ENCODE measurements around the gene TSC22D3.

TSC22D3 gene

DNA sequence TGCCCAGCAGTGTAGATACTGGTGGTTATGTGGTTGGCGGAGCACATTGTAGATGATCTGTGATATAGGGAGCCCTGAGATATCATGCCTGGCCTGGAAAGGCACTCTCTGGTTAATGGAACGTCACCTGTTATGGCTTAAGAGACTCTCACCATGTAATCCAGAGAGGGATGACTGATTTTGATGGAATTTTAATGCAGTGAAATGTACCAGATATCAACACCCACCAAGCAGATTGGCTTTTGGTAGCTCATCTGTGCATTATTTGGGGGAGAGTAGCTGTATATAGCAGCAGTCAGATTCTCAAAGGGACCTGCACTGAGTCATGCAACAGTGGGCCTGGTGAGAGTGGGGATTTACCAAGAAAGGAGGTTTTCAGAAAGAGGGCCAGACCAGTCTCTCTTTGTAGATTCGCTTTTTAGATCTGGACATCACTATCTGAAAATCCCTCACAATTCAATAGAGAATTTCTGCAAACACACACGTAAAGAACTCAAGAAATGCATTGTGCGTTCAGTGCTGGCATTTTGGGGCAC is 17.3 kb downstream of the TSC22D3 start:
- DNase-seq = no peak

DNA sequence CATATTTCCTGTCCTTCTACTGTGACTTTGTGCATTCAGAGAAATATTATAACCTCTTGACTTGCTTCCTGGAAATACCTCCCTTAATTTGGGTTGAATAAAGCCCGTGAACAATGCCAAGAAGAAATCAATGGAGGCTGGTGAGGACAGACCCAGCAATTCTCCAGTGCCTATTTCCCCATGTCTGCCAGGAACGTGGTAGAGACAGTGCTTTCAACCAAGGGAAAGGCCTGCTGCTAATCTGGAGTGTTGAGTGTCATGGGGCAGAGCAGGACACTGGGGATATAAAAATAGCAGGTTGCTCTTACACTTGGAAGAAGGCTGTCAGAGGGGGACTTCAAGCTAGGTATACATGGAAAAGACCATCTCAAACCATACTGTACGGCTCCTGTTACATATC is 19.9 kb downstream of the TSC22D3 start:
- no peak for DNase-seq

DNA sequence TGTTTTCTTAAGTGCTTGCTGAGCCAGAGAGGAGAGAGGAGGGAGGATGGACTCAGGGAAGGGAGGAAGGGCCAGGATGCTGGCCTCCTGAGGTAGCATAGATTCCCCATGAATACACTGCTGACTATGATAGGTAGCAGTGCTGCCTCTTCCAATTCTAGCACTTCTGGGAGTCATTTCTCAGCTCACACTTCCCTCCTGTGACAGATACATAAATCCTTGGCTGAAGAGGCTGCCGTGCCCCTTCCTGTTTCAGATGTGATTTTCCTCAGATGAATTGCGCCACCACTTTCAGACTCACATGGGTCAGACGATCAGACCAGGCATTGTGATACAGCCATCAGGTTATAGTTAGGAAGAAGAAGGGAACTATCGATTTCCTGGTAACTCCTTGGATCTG is 22.4 kb downstream of the TSC22D3 start:
- no peak for DNase-seq

DNA sequence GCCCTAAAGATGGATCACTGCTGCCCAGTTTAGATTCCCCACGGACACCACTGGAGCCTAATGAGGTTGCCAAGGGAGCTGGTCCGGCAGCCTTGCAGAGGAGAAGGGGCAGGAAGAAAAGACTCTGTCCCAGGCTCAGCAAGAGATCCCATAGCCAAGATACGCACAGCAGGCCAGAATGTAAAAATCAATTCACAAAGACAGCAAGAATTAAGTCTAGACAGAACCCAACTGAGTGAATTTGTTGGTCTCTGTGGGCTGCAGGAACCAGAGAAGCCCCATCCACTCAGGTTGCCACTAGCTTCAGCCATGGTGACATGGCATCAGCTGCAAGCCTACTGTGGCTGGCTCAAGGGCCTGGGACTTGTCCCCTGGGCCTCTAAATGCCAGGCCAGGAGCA is 22.9 kb downstream of the TSC22D3 start:
- DNase-seq = no peak

DNA sequence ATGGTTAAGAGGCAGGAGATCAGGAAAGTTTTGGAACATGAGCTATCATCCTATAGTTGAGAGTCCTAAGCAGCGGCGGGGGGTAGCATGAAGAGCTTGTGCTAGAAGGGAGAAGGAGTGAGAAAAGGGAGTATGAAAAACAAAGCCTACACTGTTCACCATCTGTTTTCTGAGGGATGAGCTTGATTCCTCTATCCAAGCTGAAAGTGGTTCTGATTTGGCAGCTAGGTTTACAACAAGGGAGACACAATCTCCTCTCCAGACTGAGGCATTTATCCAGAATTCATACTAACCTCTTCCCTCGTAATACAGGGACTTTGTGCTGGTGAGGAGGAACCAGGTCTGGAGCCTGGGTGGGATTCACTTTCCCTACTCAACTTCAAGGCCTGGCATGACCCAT is 23.5 kb downstream of the TSC22D3 start:
- no peak for DNase-seq

DNA sequence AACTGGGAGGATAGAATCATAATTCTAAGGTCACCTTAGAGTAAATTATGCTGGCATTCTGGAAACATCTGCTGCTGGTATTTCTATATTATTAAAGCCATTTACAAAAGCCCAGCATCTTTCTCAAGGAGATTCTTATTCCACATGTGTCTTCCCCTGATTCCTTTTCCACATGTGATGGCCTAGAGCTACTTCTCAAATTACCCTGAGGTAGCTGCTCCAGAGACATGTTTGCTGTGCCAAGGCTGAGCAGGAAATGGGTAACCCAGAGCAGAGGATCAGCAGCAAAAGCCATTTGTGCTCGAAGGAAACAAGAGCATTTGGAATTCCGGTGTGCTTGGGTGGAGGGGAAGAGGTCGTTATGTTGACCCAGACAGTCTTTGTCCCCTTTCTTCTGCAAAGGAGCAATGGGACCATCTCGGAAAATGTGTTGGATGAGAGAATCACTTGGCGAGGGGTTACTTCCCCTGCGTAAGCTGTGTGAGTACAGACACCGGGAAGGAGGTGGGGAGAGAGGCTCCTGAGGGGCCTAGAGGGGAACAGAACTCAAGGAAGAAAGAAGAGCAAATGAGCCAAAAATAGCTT is 24.6 kb downstream of the TSC22D3 start:
- no peak for DNase-seq

DNA sequence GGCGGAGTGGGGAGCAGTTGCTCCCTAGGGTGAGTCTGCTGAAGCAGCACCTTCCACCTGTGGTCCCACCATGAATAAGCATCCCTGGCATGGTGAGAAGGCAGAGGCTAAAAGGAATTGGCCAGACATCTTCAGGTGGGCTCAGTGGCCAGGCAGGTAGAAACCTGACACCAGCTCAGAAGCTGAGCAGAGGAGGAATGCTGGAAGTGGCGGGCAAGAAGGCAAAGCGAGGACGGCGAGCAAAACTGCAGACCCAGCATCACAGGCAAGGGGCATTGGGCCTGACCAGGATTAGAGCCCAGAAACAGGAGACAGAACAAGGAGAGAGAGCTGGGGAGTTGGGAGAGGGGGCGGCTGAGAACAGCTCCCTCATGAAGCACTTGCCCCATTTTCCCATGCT is 25.3 kb downstream of the TSC22D3 start:
- no peak for DNase-seq

DNA sequence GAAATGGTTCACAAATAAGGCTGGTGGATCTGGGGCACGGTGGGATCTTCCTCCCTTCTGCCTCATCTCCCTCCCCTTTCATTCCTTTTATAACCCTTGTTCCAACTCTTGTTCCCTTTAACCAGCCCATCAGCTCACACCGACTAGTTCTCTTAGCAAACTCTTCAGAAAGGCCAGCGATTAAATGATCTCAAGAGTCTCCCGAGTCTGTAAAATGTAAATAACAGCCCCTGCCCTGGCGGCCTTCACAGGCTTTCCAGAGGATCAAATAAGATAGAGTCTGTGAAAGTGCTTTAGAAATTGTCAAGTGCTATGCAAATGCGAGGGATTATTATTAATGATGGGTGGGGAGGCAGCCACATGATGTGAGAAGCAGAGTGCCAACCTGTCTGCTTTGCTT is 27.1 kb downstream of the TSC22D3 start:
- no peak for DNase-seq

DNA sequence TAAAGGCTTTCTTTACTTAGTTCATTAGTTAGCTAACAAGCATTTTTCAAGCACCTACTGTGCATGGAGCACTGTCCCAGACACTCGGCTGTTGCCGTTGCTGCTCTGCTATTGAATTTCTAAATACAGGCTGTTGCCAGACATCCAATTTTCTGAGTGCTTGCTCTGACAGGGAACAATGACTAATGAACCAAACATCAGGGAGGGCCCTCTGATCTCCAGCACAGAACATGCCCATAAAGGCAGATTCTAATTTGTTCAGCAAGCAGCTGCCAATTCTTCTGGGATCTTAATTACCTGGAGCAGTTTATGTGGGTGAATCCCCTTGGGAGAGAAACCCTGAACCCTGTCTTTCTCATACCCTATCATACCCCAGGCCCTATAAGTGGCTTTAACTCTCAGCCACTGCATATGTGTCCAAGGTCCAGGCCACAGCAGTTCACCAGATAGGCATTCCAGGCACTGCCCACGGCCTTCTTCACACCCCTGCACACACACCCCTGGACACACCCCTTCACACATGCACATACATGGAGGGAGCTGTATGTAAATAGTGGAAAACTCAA is 27.9 kb downstream of the TSC22D3 start:
- DNase-seq = no peak

DNA sequence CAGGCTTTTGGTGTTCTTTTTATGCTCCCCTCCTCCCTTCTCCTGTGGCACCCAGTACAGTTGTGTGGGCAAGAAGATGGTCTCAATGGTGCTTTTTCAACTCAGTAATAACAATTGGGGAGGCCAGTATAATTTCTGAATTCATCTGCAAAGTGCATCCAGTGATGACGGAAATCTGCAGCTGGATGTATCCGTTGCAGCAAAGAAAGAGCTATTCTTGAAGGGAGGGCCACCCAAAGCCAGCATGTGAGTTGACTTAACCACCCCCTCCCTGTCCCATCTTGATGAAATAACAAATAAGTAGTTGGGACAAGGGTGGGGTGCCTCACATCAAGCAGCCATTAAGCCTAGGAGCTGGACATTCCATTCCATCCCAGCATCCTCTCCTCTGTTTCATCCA is 30.7 kb downstream of the TSC22D3 start:
- no peak for DNase-seq

DNA sequence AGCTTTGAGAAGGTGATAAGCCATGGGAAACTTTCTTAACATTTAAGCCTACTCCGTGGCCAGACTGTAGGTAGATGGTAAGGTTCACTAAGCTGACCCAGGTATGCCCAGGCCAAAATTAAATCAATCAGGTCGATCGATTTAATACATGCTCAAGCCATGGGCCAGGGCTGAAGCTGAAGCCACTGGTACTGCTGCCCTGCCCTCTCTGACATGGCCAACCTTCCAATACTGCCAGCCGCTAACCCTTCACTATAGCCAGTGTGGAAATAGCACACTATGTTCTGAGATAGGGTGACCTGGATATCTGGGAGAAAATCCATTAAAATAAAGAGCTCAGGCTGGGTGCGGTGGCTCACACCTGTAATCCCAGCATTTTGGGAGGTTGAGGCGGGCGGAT is 31.6 kb downstream of the TSC22D3 start:
- DNase-seq = no peak

DNA sequence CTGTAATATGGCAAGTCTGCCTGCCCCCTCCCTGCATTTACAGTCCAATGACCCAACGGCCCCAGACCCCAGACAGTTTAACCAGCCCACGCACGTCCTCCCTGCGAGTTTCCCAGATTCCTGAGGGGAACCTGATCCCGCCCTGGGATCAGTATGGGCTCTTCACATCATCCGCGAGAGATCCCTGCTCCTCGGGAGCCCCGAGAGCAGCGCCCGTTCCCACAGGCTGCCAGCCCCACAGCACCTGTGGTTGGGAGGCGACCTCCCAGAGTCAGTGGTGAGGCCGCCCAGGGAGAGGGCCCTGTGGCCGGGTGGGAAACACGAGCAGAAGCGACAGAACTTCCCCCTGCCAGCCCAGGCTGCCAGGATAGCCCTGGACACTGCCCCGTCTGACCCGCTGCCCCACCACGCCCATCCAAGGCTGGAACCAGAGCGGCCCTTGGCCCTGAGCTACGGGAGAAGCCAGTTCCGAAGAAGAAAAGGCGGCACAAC is 32.8 kb downstream of the TSC22D3 start:
- DNase-seq = no peak

DNA sequence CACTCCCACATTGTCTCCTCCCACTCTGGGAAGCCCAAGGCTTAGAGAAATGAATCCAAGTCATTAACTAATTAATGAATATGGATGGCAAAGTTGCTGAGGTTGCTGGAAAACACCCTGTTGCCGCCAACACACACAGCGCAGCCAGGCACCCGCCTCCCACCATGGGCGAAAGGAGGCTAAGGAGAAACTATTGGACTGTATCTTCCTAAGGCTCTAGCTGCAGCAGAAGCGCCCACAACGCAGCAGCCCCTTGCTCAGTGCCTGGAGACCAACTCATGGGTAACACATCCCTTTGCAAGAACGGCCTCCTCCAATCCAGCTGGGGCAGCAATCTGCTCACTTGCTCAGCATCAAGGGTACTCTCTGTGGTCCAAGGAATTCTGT is 34.2 kb downstream of the TSC22D3 start:
- no peak for DNase-seq

DNA sequence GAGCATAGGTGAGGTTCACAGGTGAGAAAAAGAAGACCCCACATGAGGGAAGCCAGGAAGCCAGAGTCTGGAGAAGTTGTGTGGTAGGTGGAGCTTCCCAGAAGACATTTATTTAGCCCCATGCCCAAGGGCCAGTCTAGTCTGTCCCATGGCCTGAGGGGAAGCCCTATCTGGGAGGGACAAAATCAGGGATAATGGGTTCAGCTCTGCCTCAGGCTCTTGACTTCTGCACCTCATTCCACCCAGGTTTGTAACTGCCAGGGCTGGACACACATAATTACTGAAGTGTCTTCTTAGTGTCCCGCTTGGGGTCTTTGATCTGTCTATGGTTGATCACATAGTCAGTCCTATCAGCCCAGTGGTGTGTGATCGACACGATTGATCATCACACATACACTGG is 36.0 kb downstream of the TSC22D3 start:
- DNase-seq = no peak

DNA sequence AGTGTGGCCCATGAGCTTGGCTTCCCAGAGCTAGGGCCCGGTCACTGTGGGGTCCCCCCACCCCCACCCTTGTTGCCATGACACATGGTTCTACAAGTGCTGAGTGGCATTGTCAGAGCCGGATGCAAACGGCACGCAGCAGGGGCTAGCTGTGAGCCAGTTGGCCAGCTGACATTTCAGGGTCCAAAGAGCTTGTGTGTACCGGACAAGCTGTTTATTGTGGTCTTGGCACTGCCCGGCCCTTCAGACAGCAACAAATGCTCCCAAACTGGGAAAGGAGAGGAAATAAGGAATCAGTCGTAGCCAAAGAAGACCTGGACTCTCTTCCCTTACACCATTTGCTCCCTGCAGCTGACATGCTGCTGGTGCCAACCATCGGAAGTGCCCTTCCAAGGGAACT is 36.8 kb downstream of the TSC22D3 start:
- no peak for DNase-seq

DNA sequence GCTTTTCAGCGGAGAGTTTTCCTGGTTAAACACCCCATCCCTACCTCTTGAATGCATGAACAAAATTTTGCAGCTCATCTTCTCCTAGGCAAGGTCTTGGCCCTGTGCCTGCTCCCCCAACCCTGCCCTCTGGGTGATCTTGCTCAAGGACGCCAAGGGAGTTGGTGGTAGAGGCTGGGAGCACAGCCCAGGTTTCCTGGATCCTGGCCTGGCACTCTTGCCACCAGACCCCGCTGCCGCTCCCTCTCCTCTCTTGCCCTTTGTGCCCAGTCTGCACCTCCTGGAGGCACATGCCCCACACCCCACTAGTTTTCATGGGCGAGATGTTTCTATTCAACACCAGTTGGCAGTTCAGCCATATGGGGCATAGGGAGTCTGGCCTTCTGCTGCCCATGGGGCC is 37.3 kb downstream of the TSC22D3 start:
- DNase-seq = no peak

DNA sequence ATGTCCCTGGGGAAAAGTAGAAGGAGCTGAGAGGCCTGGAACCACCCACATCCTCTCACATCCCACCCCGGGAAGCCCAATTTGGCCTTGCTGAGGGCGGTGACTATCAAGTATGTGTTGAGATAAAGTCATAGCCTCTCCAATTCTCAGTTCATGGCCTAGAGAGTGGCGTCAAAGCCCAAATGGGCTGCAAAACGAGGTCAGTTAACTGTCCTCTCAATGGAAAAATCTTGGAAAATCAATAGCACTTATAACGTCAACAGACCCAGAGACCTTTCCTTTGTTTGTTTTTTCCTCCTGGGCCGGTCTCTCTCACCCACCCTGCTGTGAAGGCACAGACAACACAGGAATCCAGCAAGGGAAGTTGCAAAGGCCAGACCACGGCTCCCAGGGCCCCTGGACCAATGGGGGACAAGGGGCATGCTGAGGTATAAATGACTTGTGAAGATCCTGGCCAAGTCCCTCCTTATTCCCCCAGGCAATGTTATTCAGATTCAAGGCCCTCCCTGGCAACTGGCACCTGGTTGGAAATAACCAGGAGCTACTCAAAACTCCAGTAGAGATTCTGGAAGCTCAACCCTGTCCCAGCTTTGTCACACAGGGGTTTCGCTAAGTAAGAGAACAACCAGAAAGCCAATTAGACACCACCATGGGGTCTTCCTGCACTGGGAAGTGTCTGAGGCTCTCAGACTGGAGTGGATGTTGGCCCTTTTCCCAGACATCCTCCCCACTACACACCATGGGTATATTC is 38.6 kb downstream of the TSC22D3 start:
- DNase-seq = no peak

DNA sequence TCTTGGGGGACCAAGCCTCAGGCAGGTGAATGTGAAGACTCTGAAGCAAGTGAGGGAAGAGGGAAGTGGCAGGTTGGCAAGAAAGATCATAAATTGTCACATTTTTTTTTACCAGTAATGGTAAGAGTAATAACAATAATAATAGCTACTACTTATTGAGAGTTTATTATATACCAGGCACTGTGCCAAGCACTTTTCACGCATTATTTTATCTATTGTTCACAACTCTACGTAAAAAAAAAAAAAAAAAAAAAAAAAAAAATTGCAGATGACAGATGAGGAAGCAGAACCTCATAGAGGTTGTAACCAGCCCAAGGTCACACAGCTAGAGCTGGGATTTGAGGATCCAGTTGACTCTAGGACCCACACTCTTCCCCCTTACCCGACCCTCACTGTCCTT is 40.9 kb downstream of the TSC22D3 start:
- no peak for DNase-seq

DNA sequence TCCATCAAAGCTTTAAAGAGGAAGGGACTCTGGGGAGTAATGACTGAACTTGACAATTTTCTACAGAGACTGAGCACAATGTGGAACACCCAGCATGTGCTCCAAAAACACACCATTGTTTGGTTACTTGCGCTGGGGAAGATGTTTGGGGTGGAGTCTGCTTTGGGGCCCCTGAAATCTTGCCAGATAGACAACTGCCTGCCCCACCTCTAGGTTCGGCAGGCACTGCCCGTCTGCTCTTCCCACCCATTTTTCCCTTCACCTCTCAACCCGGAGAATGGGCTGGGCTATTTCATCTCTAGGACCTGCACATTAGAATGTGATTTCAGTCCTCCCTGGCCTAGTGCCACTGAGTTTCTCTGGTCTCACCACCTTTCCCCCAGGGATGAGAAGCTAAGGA is 41.9 kb downstream of the TSC22D3 start:
- no peak for DNase-seq

DNA sequence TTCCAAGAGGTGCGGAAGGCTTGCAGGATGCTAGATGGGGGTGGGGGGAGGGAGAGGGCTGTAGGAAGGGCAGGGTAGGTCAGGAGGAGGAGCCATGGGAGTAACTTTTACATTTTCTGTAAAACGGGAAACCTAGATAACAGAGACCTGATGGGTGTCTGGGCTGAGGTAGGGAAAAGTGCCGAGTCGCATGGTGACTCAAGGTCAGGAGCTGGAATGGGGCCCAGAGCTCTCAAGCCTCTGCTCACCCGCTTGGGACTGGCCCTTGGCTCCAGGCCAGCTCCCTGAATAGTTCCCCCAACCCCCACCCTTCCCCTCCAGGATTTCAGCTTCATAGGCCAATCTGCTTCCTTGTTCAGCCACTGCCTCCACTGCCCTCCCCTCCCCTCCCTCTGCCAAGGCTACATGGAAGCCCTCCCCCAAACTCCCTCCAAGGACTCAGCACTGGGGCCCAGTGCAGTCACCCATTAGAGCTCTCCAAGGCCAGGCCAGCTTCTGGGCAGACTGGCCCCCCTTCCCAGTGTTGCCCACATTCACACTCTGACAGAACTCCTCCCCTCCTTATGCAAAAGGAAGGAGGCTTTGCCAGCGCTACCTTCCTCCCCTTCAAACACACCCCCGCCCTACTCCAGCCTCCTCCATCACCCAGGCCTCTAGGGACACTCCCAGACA is 43.6 kb downstream of the TSC22D3 start:
- no peak for DNase-seq

DNA sequence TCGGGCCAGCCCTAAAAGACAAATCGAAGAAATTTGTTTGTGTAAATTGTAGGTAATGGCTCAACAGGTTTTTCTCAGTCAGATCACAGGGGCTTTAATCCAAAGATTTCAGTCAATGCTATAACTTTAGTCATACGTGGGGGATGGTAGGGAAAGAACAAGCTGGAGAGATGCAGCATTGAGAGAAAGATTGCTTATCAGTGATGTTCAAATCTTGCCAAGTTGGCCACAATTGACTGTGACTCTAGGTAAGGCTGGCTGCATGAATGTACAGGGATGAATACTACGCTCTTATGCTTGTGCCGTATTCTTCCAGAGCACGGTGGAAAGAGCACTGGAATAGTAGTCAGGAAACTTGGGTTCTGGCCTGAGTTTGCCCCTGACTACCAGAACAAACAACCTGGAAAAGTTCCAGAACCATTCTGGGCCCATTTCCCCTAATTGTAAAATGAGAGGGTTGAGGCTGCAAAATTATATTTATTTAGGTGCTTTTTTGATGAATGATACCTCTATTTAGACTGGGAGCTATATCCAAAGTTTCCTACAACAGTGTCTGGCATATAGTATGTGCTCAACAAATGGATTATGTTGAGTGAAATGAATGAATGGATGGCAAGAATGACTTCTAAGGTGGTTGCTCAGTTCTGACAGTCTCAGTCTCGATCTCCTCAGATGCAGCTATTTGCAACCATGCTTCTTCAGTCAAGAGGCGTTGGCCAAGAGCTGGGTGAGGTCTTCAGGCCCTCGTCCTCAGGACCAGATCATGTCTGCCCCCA is 44.4 kb downstream of the TSC22D3 start:
- no peak for DNase-seq

DNA sequence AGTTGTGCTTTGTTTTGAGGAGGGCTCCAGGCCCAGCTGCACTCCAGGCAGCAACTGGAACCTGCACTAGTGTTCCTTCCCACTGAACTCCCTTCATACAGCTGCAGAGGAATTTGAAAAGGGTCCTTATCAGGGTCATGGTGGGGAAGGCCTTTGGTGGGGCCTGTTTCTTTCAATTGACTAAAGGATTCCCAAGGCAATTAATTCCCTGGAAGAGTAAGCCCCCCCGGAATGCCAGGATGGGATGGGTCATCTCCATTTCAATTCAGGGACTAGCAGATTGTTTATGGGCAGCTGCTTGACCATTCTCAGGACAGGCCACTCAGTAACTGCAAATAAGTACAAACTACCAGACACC is 45.3 kb downstream of the TSC22D3 start:
- no peak for DNase-seq

All from activated CD4-positive, alpha-beta T cell treated with anti-CD3 and anti-CD28 coated beads, Interleukin-2, amount 50 U/mL, for 4 hours (primary cell).